ENCODE results near the gene SLC6A19. TPM values are rescaled to one million over a fixed set of nuclear protein-coding genes. Genes with fewer than 3 reads are reported as not detected.

SLC6A19 gene
- total and polyA plus RNA-seq, 9 donors, result 0.08 to 1.5 TPM; not detected in 7

DNA sequence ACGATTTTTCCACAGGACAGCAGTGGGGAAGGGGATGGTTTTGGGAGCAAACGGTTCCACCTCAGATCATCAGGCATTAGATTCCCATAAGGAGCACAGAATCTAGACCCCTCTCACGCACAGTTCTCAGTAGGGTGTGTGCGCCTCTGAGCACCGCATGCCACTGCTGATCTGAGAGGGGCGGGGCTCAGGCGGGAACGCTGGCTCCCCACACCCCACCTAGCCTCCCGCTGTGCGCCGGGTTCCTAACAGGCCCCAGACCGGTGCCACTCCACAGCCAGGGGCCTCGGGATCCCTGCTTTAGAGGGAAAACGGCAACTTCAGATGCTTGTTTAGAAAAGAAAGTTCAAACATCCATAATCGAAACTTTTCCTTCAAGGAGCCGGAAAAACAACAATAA is 73.1 kb downstream of the SLC6A19 start:
- no peak overlapping the region for H3K27ac ChIP-seq
- 76 to 87% (median 81%) methylated on average over 16 of the region's 16 CpGs for WGBS, 3 donors

More for the DNA sequence above, 73.1 kb downstream of the SLC6A19 start:
- intact Hi-C loops (cut with DNase I), result no loop called here
- Histone ChIP-seq H3K4me3 (no peak overlapping the region), H3K27me3 (no peaks in the 10 kb centered on the region), H3K9me3 (no peaks in the 10 kb centered on the region), H3K36me3 (no peaks in the 10 kb centered on the region), H3K4me1 (ENCODE audit: insufficient read depth) (no peaks in the 10 kb centered on the region)
- TF ChIP-seq EP300 (IDR thresholded peaks at IDR 0.05), result no peak
- no peak for TF ChIP-seq POLR2A (IDR thresholded peaks at IDR 0.05)
- TF ChIP-seq, protein P1, sequence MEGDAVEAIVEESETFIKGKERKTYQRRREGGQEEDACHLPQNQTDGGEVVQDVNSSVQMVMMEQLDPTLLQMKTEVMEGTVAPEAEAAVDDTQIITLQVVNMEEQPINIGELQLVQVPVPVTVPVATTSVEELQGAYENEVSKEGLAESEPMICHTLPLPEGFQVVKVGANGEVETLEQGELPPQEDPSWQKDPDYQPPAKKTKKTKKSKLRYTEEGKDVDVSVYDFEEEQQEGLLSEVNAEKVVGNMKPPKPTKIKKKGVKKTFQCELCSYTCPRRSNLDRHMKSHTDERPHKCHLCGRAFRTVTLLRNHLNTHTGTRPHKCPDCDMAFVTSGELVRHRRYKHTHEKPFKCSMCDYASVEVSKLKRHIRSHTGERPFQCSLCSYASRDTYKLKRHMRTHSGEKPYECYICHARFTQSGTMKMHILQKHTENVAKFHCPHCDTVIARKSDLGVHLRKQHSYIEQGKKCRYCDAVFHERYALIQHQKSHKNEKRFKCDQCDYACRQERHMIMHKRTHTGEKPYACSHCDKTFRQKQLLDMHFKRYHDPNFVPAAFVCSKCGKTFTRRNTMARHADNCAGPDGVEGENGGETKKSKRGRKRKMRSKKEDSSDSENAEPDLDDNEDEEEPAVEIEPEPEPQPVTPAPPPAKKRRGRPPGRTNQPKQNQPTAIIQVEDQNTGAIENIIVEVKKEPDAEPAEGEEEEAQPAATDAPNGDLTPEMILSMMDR (IDR thresholded peaks at IDR 0.05), result no peak
- DNase-seq, result no peak

Other genes starting within 250 kb of the SLC6A19 start
- 10 to 100 TPM in 1 of 7 donors, 1 to 10 TPM in 4, under 1 TPM in 2; 0.33 to 17.2 (median 1.5) TPM for gene NKD2, start 192.8 kb upstream of the SLC6A19 start, total RNA-seq
- gene NKD2, start 192.8 kb upstream of the SLC6A19 start, polyA plus RNA-seq, result under 1 TPM in 1 of 2 donors, not detected in 1; 0.80 TPM
- 10 to 100 TPM in 6 of 7 donors, 1 to 10 TPM in 1; 9.8 to 33.9 (median 23.2) TPM for gene SLC12A7, start 89.5 kb upstream of the SLC6A19 start, total RNA-seq
- 10 to 100 TPM in 1 of 2 donors, 1 to 10 TPM in 1; 5.9 to 12.2 TPM for gene SLC12A7, start 89.5 kb upstream of the SLC6A19 start, polyA plus RNA-seq
- gene SLC6A18, start 23.8 kb downstream of the SLC6A19 start, total RNA-seq, result not detected
- not detected for gene SLC6A18, start 23.8 kb downstream of the SLC6A19 start, polyA plus RNA-seq
- gene TERT, start 93.5 kb downstream of the SLC6A19 start, total RNA-seq, result 1 to 10 TPM in 1 of 7 donors, under 1 TPM in 1, not detected in 5; 0.10 to 3.1 TPM
- gene TERT, start 93.5 kb downstream of the SLC6A19 start, polyA plus RNA-seq, result not detected
- 10 to 100 TPM; 28.1 to 68.0 (median 49.0) TPM for gene CLPTM1L, start 143.5 kb downstream of the SLC6A19 start, total RNA-seq
- 10 to 100 TPM; 46.5 to 96.2 TPM for gene CLPTM1L, start 143.5 kb downstream of the SLC6A19 start, polyA plus RNA-seq
- under 1 TPM; 0.05 to 0.62 (median 0.38) TPM for gene SLC6A3, start 243.8 kb downstream of the SLC6A19 start, total RNA-seq
- gene SLC6A3, start 243.8 kb downstream of the SLC6A19 start, polyA plus RNA-seq, result under 1 TPM; 0.40 to 0.56 TPM